Liver (tissue), 9 donors: Measurements from ENCODE around the gene PKN2. TPM values are rescaled to one million over a fixed set of nuclear protein-coding genes. Genes with fewer than 3 reads are reported as not detected.
"Not testable (repeated sequence)": the region's sequence is repeated elsewhere in the genome, so short reads cannot be mapped to it uniquely, and the experiment has no call there.

Source experiments
- DNase-seq: peaks from one replicate; pipeline ENCODE4 v3.0.0-alpha.2; 2017; ENCODE audit warnings: low spot score
- H3K27ac ChIP-seq, 2 donors: one replicate each; pipeline ENCODE4 v1.7.0; 2013; ENCODE audit warnings: inconsistent platforms in 2 of 2, low read length in 2 of 2, control low read depth in 1 of 2, low read depth in 1 of 2, mild to moderate bottlenecking in 1 of 2
- H3K27me3 ChIP-seq, 4 donors: one replicate each; pipeline versions ENCODE4 v1.6.1 to v1.7.0; 2013; ENCODE audit warnings: low read length in 3 of 4, inconsistent platforms in 1 of 4, mild to moderate bottlenecking in 1 of 4, moderate library complexity in 1 of 4; ENCODE audit not compliant: control insufficient read depth in 4 of 4, insufficient read depth in 4 of 4
- H3K36me3 ChIP-seq, 4 donors: one replicate each; pipeline versions ENCODE4 v1.6.1 to v1.7.0; 2013; ENCODE audit warnings: low read length in 3 of 4, mild to moderate bottlenecking in 3 of 4, low read depth in 1 of 4, moderate library complexity in 1 of 4; ENCODE audit not compliant: control insufficient read depth in 4 of 4, insufficient read depth in 3 of 4
- H3K4me1 ChIP-seq, 4 donors: one replicate each; pipeline versions ENCODE4 v1.6.1 to v1.7.0; 2013; ENCODE audit warnings: low read length in 3 of 4, mild to moderate bottlenecking in 3 of 4, moderate library complexity in 1 of 4; ENCODE audit not compliant: control insufficient read depth in 4 of 4, insufficient read depth in 4 of 4
- H3K4me3 ChIP-seq, 3 donors: one replicate each; pipeline versions ENCODE4 v1.6.1 to v1.7.0; 2013; ENCODE audit warnings: low read length in 3 of 3, control low read depth in 1 of 3, low read depth in 1 of 3, mild to moderate bottlenecking in 1 of 3
- H3K9ac ChIP-seq, 2 donors: one replicate each; pipeline ENCODE4 v1.7.0; 2013; ENCODE audit warnings: low read length in 2 of 2, mild to moderate bottlenecking in 2 of 2, moderate library complexity in 2 of 2, control low read depth in 1 of 2, low read depth in 1 of 2
- H3K9me3 ChIP-seq, 4 donors: one replicate each; pipeline versions ENCODE4 v1.6.1 to v1.7.0; 2013; ENCODE audit warnings: low read length in 3 of 4; ENCODE audit not compliant: control insufficient read depth in 4 of 4
- CTCF ChIP-seq: fragments of 150-350 bp; IDR thresholded peaks from 2 replicates; pipeline ENCODE4 v1.5.1; 2017; ENCODE audit warnings: improper control_type of control experiment, low read depth, low read length; ENCODE audit not compliant: missing input control
- EGR1 ChIP-seq, 2 donors: IDR thresholded peaks; 2 replicates each; pipeline ENCODE4 v1.6.1; 2016 to 2018; ENCODE audit warnings: antibody characterized with exemption in 2 of 2, low read depth in 2 of 2
- FOXA1 ChIP-seq: IDR thresholded peaks from 2 replicates; pipeline ENCODE4 v1.6.1; 2016; ENCODE audit warnings: antibody characterized with exemption
- FOXA2 ChIP-seq: IDR thresholded peaks from 2 replicates; pipeline ENCODE4 v1.6.1; 2016; ENCODE audit warnings: antibody characterized with exemption
- GABPA ChIP-seq, 2 donors: IDR thresholded peaks in 1 of 2; conservative IDR thresholded peaks in 1 of 2; 2 replicates each; pipeline ENCODE4 v1.6.1; 2016; ENCODE audit warnings: antibody characterized with exemption in 2 of 2, mild to moderate bottlenecking in 1 of 2, moderate library complexity in 1 of 2
- HNF4A ChIP-seq, 2 donors: conservative IDR thresholded peaks; 2 replicates each; pipeline ENCODE4 v1.6.1; 2016; ENCODE audit warnings: antibody characterized with exemption in 2 of 2, mild to moderate bottlenecking in 2 of 2
- HNF4G ChIP-seq: IDR thresholded peaks from 2 replicates; pipeline ENCODE4 v1.6.1; 2016; ENCODE audit warnings: antibody characterized with exemption
- JUND ChIP-seq, 2 donors: IDR thresholded peaks; 2 replicates each; pipeline ENCODE4 v1.6.1; 2016; ENCODE audit warnings: antibody characterized with exemption in 2 of 2
- MAX ChIP-seq: IDR thresholded peaks from 2 replicates; pipeline ENCODE4 v1.6.1; 2016; ENCODE audit warnings: antibody characterized with exemption
- RAD21 ChIP-seq, 2 donors: IDR thresholded peaks; 2 replicates each; pipeline ENCODE4 v1.6.1; 2016; ENCODE audit warnings: antibody characterized with exemption in 2 of 2, mild to moderate bottlenecking in 2 of 2
- REST ChIP-seq: IDR thresholded peaks from 2 replicates; pipeline ENCODE4 v1.6.1; 2016; ENCODE audit warnings: antibody characterized with exemption, mild to moderate bottlenecking
- RXRA ChIP-seq, 2 donors: IDR thresholded peaks; 2 replicates each; pipeline ENCODE4 v1.6.1; 2017 to 2018; ENCODE audit warnings: antibody characterized with exemption in 2 of 2, mild to moderate bottlenecking in 1 of 2
- SP1 ChIP-seq: IDR thresholded peaks from 2 replicates; pipeline ENCODE4 v1.6.1; 2018; ENCODE audit warnings: antibody characterized with exemption, mild to moderate bottlenecking
- TAF1 ChIP-seq: conservative IDR thresholded peaks from 2 replicates; pipeline ENCODE4 v1.6.1; 2016; ENCODE audit warnings: antibody characterized with exemption, mild to moderate bottlenecking
- YY1 ChIP-seq: IDR thresholded peaks from 2 replicates; pipeline ENCODE4 v1.6.1; 2016; ENCODE audit warnings: antibody characterized with exemption, mild to moderate bottlenecking
- ZBTB33 ChIP-seq: IDR thresholded peaks from 2 replicates; pipeline ENCODE4 v1.6.1; 2016; ENCODE audit warnings: antibody characterized with exemption
- WGBS: extraction: QIAGEN DNeasy Blood & Tissue Kit; methylation state at CpG from one replicate; pipeline ENCODE4 v1.1.7; 2013; 5-methylcytosine and 5-hydroxymethylcytosine counted together
- polyA plus RNA-seq, 2 donors: library from polyadenylated mRNA; stranded (reverse) in 1 of 2; unstranded in 1 of 2; fragments of 200-250 nt in 1 of 2; fragments of >200 nt in 1 of 2; fragmentation: Nextera tagmentation in 1 of 2; extraction: Ambion mirVana in 1 of 2; gene quantifications; one replicate each; pipeline versions ENCODE4 v1.2.1 to v1.2.3, GENCODE V29; 2013 to 2015
- total RNA-seq, 2 donors: library from RNA; depleted of rRNA; stranded (reverse); fragments of >200 nt; gene quantifications; one replicate each; pipeline ENCODE4 v1.2.3, GENCODE V29; 2014
- donor health status: healthy.
- donor health status: healthy.
- donor health status: healthy.
- donor health status: healthy.
- donor health status: healthy.

The PKN2 gene
- total and polyA plus RNA-seq, 4 donors = 4.4 to 20.7 (median 13.3) TPM

GRCh38 chr1:88878731-88879130 lies 194.7 kb downstream of the PKN2 start (continued):
- no peak for TF ChIP-seq JUND (IDR thresholded peaks at IDR 0.05)
- no peak for TF ChIP-seq YY1

- H3K9ac ChIP-seq, DNase-seq, H3K9me3 ChIP-seq, H3K27ac ChIP-seq, H3K27me3 ChIP-seq, H3K4me3 ChIP-seq: not testable (repeated sequence)
- H3K4me1 ChIP-seq = peaks cover 0 to 26% (median 16%) of the 10 kb centered on the region in 4 donors
- H3K36me3 ChIP-seq = peaks cover 6 to 26% (median 13%) of the 10 kb centered on the region in 4 donors
- WGBS = 89% methylated on average over 8 of the region's 8 CpGs
Observed at GRCh38 chr1:88880717-88881116, 196.6 kb downstream of the PKN2 start.

GRCh38 chr1:88883156-88883555 lies 199.1 kb downstream of the PKN2 start:
- WGBS = 86% methylated on average over 3 of the region's 3 CpGs
- peaks cover 10 to 38% (median 22%) of the 10 kb centered on the region in 4 donors for H3K36me3 ChIP-seq

More at GRCh38 chr1:88883156-88883555, 199.1 kb downstream of the PKN2 start:
- Histone ChIP-seq H3K9me3 (no peaks in the 10 kb centered on the region), H3K4me3 (no peak overlapping the region), H3K27ac (no peak overlapping the region), H3K27me3 (no peaks in the 10 kb centered on the region), H3K4me1 (peaks cover 0 to 7% (median 4%) of the 10 kb centered on the region in 4 donors), H3K9ac (no peak overlapping the region)
- no peak for DNase-seq
- TF ChIP-seq ZBTB33 (no peak), CTCF (no peak), GABPA (IDR thresholded peaks at IDR 0.05 in 1 of 2, conservative IDR thresholded peaks at IDR 0.05 in 1 of 2) (no peak), FOXA1 (no peak), REST (no peak), EGR1 (IDR thresholded peaks at IDR 0.05; ENCODE audit: low read depth in 2 of 2) (no peak), HNF4A (conservative IDR thresholded peaks at IDR 0.05) (no peak), JUND (IDR thresholded peaks at IDR 0.05) (no peak), YY1 (no peak), HNF4G (no peak), SP1 (no peak), RAD21 (IDR thresholded peaks at IDR 0.05) (no peak), TAF1 (no peak), FOXA2 (no peak), MAX (no peak), RXRA (IDR thresholded peaks at IDR 0.05) (no peak)
